GM21717 (cell line): ENCODE data around the gene PRKG1.

Experiments
- ATAC-seq: cut with Tn5 transposase; IDR thresholded peaks from one replicate; pipeline ENCODE4 v1.9.1; 2021; ENCODE audit warnings: mild to moderate bottlenecking, moderate library complexity; ENCODE audit not compliant: unreplicated experiment

PRKG1 gene

DNA sequence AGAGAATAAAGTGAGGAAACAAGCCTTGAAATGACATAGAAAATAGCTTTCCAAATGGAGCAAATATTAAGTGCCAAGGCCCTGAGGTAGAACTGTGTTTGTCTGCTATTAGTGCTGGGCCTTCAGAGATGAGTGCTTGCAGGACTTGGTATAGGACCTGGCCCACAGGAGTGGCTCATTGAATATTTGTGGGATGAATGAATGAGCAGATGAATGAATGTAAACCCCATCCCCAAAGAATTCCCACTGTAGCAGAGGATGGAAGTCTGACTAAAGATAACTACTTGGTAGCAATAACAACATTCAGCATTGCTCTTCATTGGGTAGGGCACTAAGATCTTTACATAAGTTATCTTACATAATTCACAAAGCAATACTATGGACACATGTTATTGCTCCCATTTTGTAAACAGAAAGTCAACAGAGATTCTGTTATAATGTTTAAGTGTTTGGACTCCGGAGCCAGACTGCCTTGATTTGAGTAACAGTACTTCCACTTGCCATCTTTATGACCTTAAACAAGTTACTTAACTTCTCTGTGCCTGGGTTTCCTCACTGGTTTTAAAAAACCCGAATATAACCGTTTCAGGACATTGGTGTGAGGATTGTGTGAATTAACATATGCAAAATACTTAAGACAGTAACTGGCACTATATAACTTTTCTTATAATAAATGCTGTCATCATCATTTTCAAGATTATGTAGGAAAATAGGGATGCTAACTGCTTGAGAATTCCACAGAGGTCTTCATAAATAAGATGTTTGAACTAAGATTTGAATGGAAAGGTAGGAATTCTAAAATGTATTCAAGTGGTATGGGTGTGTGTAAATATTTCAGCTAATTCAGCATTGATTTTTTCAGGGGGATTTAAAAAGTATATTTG is 141.9 kb downstream of the PRKG1 start:
- no peak for ATAC-seq

DNA sequence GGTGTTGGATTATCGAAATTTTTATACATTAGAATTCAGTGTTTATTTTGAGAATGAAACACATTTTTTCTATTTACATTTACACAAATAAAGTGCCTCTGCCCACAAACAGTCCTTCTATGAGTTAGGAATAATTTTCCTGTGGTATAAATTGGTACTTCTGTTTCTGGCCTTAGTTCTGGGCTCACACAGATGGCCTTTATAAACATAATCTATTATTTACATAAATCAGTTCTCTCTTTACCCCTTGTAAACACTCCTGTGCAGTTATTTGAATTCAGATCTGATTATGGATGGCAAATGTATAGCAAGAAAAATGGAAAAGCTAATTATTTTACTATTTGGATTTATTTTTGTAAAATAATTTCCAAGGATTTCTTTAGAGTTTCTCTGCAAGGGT is 143.2 kb downstream of the PRKG1 start:
- no peak for ATAC-seq

DNA sequence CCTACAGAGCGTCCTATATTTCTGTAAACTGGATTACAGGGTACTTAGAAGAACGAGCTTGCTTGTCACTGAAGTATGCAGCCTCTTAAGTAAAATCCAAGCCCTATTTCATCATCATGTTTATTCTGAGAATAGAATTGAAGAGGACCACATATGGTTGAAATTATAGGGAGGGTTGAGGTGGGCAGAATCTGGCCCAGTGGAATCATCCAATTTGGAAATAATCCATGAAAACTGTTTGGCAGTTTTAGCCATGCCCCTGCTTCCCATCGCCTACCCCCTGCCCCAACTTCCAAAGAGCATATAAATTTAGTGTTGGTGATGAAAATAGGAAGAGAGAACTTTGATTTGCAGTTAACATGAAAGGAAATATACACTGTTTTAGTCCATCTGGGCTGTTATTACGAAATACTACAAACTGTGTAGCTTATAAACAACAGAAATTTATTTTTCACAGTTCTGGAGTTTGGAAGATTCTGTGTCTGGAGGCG is 150.4 kb downstream of the PRKG1 start:
- ATAC-seq: no peak

DNA sequence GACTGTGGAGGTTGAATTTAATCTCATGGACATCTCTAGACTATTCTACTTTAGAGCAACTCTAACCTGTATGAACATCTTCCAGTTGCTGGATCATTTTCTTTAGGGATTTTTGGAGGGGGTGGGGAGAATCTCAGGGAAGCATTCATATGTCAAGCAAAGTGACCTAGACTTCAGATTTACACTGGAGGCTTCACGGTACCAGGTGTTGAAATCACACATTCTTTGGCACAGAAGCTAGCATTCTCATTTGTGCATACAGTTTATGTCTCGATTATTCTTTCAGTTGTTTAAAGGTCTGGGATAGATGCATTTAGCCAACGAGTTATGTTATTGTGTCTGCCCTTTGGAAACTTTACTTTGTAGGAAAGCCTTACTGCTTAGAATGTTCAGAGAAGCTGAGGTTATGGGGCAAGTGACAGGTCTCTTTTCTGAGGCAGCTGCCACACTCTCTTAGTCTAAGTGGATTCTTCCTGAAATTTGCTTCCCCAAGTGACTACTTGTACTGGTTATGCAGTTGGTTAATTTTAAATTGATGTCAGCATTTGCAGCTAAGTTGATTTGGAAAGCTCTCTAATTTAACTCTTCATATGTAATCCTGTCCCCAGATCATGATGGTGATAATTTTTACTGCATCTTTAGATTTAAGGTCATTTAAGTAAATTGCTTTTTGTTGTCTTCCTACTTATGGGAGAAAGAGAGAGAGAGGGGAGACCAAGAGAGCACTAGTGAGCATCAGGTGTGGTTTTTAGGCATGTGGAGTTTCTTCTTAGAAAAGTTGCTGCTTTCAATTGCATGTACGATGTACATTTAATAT is 153.8 kb downstream of the PRKG1 start:
- ATAC-seq: no peak

DNA sequence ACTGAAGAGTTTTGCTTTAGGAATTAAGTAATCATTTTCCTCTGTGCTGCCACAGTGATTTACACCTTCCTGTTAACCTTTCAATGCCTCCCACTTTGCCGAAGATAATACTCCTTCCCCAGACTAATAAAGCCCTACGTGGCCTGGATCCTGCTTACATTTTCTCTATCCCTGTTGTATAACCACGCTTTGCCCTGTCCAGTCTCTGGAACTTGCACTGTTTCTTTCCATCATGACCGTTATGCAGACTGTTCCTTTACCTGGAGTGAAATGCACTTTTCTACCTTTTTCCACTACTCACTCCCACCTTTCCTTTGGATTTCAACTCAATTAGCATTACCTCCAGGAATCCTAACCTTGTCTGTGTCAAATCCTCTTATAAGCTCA is 154.4 kb downstream of the PRKG1 start:
- no peak for ATAC-seq

DNA sequence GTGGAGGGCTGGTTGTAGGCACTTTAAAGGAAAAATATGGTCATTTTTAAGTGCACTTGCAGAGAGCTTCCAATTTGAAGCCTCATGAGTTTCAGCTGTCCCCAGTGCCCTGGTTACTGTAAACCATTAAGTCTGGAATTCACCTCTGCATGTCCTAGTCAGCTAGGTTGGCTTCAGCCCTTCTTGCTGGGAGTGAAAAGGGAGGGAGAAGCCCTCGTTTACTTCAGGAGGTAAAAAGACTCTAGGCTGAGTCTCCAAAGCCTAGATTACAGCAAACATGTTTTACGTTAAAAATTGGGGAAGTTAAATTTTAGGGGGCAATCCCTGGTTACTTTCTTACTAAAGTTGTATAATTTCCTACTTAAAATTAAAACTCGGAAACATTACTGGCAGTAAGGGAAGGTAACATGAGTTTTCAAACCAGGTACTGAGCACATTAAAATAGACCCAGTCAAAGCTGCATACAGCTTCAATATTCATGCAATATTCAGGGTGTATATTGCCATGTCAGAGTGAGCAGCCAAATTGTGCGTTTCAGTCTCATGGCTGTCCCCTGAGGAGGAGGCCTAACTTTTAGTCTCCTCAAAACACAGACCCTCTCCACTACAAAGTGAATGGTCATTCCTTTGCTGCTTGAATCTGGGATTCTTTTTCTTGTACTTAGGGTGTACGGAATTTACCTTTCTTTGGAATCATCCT is 156.7 kb downstream of the PRKG1 start:
- ATAC-seq: no peak

DNA sequence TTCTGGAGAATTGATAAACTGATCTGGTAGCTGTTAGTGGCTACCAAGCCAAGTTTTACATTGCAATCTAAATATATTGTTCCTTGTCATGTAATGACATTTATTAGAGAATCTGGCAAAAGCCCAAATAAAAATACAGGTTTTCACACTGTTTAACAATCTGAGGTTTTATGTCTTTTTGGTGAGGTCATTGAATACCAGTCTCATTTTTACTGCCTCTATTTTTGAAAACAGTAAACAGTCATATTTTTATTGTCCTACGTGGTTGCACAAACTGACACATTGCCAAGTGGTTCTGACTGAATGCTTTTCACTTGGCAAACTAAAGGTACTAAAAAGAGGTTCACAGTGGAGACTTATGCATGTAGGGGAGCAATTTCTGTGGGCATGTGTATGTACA is 157.5 kb downstream of the PRKG1 start:
- ATAC-seq: no peak

DNA sequence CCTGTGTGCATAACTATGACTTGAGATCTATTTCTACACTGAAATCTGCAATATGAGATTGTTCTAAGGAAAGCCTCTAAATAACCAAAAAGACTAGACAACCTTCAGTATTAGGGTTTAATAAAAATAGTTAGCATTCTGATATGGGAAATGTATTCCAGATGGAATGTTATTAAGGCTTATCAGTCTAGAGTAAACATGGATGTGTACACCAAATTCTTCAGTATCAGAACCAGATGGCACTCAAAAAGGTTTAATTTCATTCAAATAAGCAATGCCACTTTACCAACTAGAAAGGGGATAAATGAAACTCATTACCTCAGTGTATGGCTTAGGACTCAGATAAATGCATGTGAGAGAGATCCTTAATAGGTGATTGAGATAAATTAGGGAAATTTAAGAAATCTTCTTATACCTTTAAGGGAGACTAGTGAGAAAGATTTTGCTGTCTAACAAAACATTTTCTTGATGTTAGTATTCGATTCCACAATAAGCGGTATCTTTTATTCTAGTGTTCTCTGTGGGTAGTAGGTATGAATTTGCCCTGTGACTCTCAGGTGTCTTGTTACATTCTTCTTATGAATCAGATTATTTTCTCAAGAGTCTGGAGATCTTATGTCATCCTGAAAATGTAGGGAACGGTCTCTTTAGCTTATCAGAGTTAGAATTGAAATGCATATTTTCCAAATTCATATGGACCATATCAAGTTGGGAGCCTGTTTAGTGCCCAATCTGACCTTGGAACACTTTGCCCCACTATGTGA is 159.2 kb downstream of the PRKG1 start:
- ATAC-seq: no peak

DNA sequence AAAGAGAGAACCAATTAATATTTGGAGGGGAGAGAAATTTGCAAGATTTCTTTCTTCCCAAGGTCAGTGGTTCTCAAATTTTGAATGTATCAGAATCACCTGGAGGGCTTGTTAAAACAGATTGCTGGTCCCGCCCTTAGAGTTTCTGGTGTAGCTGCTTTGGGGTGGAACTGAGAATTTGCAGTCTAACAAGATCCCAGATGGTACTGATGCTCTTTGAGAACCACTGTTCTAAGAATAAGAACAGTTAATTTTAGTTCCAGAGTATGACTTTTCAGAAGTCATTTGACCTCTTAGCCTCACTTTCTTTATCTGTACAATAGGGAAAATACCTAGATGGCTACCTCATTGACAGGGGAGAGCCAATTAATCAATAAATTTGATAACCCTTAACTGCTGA is 161.6 kb downstream of the PRKG1 start:
- ATAC-seq: no peak

DNA sequence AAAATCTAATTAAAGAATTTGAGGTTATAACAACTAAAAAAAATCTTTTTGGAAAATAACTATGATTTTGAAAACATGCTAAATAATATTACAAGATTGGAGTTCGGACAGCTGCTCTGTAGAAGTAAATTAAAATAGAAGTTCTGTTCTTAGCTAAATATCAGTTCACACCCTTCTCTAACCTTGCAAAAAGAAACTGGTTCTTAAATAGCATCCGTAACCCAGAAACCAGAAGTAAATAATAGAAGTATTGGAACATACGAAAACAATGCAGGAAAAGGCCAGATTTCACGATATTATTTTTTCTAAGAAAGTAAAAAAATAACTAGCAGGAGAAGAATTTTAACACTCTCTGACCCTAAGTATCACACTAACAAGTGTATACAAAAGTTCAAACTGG is 164.7 kb downstream of the PRKG1 start:
- ATAC-seq: no peak

DNA sequence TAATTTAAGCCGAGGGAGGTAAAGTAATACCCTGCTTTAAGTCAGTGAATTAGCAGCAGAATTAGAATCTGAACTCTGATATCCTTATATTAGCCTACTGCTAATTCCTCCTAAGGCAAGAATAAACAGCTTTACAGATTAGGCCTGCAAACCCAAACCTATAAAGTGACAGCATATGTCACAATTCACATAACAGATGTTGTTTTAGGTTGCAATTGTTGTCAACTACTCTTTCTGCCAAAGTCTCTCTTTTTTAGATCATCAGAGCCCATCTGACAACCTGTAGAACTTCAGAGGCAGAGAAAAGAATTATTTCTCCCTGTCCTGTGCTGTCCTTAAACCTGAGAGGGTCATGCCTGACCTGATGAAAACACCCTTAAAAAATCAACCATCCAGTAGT is 167.2 kb downstream of the PRKG1 start:
- ATAC-seq: no peak

DNA sequence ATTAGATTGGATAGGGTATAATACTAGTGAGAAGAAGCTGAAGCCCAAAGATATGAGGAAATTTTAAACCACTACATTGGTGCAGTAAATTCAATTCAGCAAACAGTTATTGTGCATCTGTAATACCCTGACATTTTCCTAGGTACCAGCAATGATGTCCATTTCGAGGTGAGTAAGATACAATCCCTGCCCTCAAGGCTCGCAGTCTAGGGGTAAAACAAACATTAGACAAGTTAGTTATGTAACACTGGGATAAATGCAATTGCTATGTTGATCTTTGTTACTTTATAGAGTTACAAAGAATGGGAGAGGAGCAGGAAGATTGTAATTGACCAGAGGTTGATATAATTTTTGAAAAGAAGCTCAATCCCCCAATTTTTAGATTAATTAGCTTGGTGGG is 168.1 kb downstream of the PRKG1 start:
- no peak for ATAC-seq

DNA sequence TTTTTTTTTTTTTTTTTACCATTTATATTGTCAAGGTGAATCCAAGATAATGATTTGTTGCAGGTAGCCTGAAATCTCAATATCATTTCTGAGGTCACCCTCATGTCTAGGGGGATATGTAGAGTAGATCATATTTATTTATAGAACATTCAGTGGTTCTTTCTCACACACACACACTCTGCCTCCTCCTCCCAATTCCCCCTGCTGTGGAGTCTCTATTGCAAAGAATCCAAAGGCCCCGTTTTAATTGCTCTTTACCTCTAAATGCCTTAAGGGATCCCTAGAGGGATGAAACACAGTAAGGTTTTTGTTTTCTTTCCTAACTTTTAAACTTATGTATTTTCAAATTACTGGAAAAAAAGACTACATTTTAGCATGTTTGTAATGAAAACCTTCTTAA is 170.0 kb downstream of the PRKG1 start:
- no peak for ATAC-seq

DNA sequence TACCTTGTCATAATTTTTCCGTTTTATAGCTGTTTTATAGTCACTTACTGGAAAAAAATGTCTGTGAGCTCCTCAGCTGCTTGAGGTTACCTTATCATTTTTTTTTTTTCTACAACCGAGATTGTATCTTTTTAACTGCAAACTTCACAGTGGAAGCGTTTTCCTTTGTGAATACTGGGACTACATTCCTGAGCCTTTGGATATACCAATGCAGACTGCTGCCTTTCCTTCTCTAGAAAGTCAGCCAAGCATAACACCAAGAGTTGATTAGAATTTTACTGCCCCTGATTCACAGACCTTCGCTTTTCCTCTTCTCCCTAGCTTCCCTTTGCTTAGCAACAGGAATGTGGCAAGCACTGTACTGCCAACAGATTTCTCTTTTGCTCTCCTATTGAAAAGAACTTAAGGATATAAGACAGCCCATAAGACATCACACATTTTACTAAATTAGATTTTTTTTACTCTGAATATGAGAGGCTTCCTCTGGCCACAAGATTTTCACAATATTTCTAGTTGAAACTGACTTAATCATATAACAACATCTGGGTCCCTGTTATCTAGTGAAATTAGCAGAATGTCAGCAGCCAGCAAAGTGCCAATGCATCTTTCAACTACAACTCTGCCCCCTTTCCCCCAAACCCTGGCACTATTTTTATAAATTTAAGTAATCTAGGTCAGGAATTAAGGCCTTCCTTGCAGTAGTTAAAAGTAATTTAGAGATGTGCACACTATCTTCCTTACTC is 170.6 kb downstream of the PRKG1 start:
- no peak for ATAC-seq

DNA sequence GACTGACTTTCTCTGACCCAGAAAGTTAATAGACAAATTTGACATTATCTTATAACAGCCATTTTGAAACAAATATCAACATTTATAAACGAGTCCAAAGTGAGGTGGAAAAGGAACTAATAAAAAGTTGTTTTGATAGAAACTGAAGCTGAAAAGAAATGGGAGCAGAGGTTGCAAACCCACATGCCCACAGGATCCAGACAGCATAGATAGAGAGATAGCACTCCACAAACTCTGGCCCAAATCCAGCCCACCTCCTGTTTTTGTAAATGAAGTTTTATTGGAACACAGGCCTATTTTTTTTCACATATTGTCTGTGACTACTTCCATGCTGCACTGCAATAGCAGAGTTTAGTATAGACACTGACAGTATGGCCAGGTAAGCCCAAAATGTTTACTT is 171.9 kb downstream of the PRKG1 start:
- ATAC-seq: no peak

DNA sequence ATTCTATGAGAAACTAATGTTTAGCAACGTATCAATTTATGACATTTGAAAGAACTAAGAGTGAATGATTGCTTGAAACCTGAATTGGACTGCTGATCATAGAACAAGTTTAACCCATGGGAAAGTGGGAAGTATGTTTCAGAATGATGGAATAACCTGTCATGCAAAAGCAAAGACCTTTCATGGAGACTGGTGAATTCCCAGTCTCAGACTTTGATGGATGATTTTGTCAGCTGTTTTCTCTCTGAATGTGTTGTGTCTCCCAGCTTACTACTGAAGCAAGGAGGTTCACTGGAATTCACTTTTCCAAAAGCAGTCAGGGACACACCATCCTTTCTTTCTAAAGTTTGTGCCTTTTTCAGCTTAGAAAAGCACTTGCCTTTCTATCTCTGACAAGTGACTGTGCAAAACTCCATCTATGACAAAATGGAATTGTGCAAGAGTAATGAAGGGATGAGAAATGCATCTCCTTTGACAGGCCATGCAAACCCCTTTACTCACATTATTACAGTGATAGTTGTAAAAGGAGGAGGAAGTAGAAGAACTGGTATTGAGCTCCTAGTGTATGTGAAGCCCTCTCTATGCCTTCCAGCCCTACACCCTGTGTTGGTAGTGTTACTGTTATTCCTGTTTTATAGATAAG is 176.1 kb downstream of the PRKG1 start:
- no peak for ATAC-seq

DNA sequence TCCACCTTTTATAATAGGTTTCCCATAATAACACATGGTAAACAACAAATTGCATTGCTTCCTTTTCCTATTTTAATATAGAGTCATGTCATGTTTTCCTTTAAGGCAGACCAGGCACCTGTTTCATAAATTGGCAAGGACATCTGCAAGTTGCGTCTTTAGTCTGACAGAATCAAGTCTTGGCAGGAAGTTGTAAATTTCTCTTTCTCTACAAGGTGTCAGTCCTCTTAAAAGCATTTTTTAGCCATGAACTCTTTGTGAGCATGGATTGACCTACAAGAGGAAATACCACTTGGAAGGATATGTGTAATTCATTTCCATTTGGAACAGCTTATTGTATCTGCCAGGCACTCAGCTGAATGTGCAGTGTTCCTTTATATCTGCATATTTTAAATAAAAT is 176.8 kb downstream of the PRKG1 start:
- no peak for ATAC-seq

DNA sequence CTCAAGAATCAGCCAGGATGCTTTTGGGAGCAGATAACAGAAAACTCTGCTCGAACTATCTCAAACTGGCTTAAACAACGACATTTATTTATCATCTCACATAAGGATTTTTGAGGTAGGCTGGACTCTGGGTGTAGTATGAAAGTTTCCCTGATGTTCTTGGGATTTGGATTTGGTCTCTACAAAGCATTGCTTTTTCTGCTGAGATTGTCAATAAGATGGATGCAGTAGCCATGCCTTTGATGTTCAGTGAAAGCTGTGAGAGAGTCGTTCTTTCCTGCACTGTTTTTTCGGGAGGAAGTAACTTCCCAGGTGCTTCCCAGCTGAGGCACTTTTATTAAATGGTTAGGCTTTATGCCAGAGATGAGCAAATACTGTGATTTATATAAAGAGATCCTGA is 181.1 kb downstream of the PRKG1 start:
- no peak for ATAC-seq

DNA sequence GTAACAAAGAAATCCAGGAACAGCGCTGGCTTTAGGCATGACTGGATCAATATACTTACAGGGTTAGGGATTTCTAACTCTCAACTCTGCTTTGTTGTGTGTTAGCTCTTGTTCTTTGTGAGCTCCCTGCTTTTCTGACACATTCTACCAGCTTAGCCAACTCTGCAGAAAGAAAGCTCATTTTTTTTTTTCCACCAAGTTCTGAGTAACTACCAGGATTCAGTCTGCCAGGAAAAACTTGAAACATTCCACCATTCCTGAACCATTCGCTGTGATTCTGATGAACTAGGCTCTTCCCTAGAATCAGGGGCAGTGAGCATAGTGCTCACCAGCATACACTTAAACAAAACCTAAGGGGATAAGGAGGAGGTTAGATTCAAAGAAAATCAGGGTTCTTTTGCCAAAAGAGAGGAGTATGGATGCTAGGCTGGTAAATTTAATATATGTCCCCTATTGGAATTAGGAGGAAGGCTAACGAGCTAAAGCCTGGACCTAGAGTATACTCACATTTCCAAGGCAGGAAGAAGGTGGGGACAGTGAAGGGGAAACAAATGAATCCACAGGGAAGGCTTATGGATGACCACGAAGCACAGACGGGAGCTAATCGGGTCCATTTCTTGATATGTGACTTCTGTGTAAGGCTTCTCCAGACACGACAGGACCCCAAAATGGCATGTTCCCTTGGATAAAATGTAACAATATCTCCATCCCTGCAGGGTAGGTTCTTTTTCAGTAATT is 183.4 kb downstream of the PRKG1 start:
- ATAC-seq: no peak
